T-helper 1 cell treated with Interleukin-12 subunit alpha and Interleukin-12 subunit beta and Interleukin-4 antibody, amounts not matched to agents 30 ng/mL and 1 ng/mL, for 36 hours (primary cell): ENCODE data around the gene PPM1B. TPM values are rescaled to one million over a fixed set of nuclear protein-coding genes. Genes with fewer than 3 reads are reported as not detected.
"Not testable (repeated sequence)": the region's sequence is repeated elsewhere in the genome, so short reads cannot be mapped to it uniquely, and the experiment has no call there.

Experiments used
- intact Hi-C: fragments of 100-400 bp; cut with micrococcal nuclease; formaldehyde crosslinking; loops from one replicate; pipeline ENCODE4 v1.15.1; 2024
- total RNA-seq: library from RNA; stranded (reverse); gene quantifications from 2 replicates; pipeline ENCODE4 v1.2.3, GENCODE V29; 2022

PPM1B gene
- total RNA-seq = 48.5 and 52.9 TPM in 2 replicates

DNA sequence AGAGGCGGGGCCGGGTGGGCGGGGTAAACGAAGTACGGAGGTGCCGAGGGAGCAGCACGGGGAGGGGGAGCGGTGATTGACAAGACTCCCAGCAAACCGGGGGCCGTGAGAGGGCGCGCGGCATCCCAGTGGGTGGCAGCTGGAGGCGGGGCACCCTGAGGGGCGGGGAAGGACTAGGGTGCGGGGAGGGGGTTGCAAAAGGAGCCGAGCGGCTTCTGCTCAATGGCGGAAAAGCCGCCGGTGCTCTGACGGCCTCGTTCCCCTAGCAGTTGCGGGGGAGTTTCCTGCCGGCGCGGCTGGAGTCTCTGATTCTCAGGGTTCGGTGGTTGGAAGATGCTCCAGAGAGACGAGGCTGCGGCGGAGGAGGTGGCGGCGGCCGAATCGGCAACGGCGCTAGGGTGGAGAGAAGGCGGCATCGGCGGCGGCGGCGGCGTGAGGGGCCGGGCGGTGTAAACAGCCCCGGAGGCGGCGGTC, at the start of gene PPM1B:
Gene PPM1B (plus strand): TSS at position 195 of the 474 bp plus-strand sequence. CDS start 32,325 bp downstream, outside the sequence.
- intact Hi-C loops = loop anchor here (1.0 to 5.0 kb wide), 18 partner anchors 16 to 1807 kb away; partner anchors contain the start of genes CAMKMT, COX7A2L, DYNC2LI1 and PLEKHH2

DNA sequence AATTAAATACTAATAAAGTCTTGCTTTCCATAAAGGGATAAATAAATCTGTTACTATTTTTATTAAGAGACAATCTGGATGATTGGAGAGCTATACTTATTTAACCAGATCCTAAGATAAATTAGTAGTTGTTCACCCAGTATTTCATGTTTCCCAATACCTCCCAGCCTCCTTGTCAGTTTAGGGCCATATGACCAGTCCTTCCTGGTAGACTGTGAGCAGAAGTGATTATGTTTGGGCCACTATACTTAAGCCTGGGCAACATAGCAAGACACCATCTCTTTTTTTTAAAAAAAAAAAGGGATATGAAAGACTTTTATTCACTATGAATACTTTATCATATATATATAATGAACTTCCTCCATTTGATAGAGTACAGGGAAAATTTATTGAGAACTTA, 48.8 kb upstream of the PPM1B start:
- intact Hi-C loops = no loop called here

DNA sequence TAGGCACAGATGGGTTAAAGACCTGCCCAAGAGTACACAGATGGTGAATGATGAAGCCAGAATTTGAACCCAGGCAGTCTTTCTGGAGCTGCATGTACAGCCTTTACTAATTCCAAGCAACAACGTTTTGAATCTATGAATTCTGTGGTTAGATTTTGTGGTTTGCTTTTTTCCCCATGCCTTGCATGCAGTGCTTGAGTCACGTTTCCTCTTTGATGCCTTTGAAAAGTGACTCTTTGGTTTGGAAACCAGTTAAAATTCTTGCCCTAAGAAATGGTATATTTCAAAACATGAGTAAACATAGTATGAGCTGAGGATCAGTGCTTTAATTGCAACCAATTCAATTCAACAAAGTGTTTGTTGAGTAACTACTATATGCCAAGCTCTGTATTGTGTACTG, 48.2 kb upstream of the PPM1B start:
- intact Hi-C loops = no loop called here

DNA sequence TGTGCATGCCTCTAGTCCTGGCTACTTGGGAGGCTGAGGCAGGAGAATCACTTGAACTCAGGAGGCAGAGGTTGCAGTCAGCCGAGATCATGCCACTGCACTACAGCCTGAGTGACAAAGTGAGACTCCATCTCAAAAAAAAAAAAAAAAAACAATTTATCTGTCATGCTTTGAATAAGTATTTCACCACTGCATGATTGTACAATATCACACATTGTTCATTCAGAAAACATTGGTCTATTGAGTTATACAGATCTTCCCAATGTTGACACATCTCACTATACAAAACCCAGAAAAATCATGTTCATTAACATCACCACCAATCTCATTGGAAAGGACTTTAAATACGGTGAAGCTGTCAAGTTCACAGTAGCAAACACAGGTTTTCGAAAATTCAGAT, 46.8 kb upstream of the PPM1B start:
- intact Hi-C loops = no loop called here

DNA sequence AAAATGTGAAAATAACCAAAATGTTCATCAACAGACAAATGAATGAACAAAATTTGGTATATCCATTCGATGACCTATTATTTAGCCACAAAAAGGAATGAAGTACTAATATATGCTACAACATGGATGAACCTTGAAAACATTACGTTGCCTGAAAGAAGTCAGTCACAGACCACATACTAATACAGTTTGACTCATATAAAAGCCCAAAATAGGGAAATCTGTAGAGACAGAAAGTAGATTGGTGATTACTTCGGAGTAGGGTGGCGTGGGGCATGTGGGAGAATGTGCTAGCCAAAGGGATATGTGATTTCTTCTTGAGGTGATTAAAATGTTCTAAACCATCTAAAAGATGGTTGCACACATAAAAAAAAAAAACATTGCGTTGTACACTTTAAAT, 44.2 kb upstream of the PPM1B start:
- intact Hi-C loops = no loop called here

DNA sequence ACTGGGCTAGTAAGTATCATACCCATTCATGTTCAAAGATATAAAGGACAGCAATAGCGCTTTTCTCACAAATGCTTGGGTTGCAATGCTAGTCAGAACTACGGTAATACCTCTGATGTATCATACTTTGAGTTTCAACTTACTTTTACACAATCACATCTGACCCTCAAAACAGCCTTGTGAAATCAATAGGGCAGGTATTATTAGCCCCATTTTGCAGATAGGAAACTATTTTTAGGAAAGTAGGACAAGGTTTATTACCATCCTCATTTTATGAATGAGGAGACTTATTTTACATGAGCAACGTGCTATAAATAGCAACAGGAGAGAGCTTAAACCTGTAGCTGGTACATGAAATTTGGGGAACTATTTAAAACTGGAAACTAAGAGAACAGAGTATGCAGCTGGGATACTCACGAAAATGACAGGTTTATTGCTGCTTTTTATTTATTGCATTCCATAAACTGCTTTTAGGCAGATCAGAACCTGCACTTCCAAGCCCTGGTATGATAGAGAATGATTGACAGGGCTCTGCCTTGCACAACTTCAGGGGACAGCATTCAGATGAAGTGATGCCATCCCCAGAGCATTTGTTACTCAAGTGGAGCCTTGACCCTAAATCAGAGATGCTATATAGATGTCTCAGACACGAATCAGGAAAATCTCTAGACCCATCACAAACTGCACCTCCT, 42.4 kb upstream of the PPM1B start:
- intact Hi-C loops = no loop called here

DNA sequence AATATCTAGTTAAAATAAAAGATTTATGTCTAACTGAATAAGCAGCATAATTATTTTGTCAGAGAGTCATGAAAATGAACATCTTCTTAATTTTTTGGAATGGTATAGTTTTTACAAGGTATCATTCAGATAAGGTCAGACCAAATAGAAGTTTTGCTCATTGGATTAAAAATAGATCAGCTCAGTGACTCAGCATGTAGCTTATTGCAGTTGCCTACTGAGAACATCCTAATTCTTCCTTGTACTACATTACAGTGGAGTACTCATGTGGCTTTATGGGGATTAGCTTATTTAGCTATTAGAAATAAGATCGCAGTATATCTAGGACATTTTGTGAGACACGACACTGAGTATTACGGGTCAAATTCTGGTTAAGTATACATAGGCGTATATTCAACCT, 38.2 kb upstream of the PPM1B start:
- intact Hi-C loops = no loop called here

DNA sequence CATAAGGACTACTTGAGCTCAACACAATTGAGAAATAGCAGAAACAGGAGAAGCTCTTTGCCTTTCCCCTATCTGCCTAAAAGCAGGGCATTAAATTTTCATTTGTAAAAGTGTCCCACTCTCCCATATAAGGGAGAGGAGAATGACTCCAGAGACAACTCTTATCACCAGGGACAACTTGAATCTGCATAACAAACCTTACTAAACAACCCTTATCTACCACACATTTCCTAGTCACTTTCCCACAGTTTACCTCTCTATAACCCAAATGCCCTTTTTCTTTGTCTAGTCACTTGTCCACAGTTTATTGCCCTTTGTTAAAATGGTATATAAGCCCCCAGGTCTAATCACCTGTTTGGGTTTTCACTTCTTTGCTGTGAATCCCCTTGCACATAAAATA, 37.5 kb upstream of the PPM1B start:
- intact Hi-C loops = no loop called here

DNA sequence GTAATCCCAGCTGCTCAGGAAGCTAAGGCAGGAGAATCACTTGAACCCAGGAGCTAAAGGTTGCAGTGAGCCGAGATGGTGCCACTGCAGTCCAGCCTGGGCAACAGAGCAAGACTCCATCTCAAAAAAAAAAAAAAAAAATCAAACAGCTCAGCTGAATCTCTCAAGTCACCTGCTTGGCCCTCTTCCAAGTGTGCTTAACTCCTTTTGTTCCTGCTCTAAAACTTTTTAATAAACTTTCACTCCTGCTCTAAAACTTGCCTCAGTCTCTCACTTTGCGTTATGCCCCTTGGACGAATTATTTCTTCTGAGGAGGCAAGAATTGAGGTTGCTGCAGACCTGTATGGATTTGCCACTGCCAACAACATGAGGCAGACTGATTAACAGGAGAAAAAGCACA, 35.1 kb upstream of the PPM1B start:
- intact Hi-C loops = not testable (repeated sequence)

DNA sequence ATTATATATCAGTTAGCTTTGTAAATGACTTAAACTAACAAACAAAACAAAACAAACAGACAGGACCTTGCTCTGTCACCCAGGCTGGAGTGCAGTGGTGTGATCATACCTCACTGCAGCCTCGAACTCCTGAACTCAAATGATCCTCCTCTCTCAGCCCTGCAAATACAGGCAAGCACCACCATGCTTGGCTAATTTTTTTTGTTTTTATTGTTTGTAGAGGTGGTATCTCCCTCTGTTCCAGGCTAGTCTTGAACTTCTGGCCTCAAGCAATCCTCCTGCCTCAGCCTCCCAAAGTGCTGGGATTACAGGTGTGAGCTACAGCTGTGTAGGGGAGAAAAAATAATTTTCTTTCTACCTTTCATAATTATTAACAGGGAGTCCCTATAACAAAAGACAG, 33.8 kb upstream of the PPM1B start:
- intact Hi-C loops = no loop called here

DNA sequence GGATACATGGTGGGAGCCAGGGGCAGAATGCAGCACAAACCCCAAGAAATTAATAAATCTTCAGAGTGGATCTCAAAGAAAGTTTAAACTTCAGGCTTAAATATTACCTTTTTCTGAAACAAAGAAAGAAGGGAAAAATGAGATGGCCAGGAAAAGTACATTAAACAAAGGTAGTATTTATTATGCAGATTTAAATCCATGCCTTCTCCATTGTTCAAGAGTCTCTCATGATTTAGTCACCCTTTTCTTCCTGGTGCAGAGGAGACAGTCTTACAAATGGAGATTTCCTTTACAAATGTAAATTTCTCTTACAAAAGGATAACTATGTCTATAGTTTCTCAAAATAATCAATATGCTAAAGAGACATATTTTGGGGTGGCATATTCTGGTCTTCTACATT, 33.4 kb upstream of the PPM1B start:
- intact Hi-C loops = no loop called here

DNA sequence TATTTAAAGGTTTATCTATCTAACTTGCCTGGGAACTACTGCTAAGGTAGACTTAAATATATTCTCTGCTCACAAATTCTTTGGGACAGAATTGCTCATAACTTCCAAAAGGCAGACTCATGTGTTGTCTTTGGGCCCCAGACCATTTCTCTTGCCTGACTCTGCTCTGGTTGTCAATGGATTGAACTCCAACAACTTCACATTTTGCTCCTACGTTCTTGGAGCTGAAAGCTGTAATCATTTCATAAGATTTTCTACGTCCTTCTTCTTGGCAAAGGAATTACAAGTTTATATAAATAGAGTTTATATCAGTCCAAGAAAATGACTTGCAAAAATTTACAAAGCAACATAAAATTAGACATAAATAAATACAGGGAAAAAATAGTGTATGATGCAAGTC, 32.9 kb upstream of the PPM1B start:
- intact Hi-C loops = no loop called here

DNA sequence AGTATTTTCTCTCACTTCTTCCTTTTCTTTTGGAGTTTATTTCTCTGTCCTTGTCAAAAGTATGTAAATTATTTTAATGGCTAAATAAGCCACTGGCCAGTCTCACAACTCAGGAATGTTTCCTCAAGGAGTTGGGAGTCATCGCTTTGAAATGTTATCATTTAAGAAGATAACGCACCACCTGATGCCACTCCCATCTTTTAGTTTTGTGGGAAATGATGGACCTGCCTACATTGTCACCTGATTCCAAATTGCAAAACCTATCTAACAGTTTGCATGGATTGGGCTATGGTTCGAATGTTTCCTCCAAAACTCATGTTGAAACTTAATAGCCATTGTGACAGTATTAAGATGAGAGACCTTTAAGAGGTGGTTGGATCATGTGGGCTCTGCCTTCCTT, 32.4 kb upstream of the PPM1B start:
- intact Hi-C loops = no loop called here

DNA sequence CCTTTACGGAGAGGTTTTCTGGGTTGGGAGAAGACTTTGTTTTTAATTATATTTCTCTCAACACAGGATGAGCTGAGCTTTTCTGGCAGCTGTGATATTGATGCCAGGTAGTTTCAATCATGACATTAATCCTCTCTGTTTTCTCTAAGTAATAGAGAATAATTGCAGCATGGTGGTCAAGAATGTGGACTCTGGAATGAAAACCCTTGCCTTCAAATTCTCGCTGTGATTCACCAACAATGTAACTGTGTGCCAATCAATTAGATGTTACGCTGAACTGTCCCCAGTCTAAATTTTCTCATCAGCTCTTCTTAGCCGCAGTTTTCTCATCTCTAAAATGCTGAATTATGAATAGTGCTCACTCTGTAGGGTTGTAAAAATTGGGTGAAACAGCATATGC, 31.6 kb upstream of the PPM1B start:
- intact Hi-C loops = no loop called here

DNA sequence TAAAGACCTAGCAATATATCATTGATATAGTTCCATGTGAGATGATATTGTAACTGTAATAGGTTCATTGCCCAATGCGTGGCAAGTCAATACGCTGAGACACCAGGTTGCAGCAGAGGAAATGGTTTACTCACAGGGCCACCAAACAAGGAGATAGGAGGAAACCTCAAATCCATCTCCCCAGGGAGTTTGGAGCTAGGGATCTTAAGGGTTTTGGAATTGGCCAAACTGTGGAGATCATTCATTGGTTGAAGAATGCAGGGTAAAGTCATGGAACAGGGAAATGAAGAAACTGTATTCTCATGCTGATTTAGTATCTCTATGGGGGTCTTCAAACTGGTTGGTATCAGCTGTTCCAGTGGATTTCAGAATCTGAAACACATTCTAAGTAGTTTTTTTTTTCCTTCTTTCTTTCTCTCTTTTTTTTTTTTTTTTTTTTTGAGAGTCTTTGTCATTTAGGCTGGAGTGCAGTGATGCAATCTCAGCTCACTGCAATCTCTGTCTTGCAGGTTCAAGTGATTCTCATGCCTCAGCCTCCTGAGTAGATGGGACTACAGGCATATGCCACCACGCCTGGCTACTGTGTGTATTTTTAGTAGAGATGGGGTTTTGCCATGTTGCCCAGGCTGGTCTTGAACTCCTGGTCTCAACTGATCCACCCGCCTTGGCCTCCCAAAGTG, 30.7 kb upstream of the PPM1B start:
- intact Hi-C loops = no loop called here

DNA sequence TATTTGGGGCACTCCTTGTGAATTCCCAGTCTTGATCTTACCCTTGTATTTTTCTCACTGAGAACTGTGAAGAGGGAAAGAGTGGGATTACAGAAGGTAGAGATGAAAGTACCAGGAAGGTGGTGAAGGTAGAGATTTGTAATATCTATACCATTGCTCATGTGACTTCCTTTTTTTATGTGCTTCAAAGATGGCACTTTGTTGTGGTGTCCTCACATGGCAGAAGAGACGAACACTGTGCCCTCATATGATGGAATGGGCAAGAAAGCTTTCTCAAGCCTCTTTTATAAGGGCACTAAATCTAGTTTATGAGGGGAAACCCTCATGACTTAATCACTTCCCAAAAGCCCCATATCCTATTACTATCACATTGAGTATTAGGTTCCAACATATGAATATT, 28.9 kb upstream of the PPM1B start:
- intact Hi-C loops = no loop called here

DNA sequence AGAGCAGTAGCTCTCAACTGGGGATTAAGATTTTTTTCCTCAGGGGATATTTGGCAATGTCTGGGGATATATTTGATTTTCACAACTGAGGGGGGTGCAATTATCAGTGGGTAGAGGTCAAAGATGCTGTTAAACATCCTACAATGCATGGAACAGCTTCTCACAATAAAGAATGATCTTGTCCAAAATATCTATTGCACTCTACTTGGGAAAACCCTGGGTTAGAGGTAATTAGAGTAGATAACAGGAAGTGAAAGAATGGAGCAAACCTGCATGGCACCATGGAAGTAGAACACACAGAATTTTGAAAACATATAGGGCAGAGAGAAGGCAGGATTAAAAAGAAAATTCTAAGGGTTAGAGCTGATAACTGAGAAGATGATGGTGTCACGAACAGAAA, 26.4 kb upstream of the PPM1B start:
- intact Hi-C loops = no loop called here

DNA sequence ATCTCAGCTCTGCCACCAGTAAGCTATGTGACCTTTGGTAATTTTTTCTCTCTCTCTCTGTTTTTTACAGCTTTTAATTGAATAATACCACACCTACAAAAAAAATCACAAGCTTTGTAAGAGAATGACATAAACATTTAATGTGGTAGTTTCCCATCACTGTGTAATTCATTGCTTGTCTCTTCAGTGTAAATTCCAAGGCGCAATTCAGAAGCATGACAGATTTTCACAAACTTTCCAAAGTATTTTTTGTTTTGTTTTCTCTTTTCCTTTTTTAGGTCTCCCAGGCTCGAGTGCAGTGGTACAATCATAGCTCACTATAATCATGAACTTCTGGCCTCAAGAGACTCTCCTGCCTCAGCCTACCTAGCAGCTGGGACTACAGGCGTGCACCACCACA, 25.0 kb upstream of the PPM1B start:
- intact Hi-C loops = no loop called here

DNA sequence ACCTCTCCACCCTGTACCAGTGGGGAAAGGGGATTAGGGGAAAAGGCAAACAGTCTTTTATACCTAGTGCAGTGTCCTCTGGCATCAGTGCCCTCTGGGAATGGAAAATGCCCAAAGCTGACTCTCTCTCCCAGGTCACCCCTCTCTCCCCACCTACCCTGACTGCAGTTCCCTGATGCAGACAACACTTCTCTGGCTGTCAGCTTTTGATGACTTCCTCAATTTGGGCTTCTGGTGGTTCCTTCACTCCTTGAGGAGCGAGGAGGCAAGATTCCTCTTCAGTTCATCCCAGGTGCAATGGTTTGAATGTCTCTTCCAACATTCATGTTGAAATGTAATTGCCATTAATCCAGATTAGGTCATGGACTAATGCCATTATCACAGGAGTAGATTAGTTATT, 19.7 kb upstream of the PPM1B start:
- intact Hi-C loops = no loop called here

DNA sequence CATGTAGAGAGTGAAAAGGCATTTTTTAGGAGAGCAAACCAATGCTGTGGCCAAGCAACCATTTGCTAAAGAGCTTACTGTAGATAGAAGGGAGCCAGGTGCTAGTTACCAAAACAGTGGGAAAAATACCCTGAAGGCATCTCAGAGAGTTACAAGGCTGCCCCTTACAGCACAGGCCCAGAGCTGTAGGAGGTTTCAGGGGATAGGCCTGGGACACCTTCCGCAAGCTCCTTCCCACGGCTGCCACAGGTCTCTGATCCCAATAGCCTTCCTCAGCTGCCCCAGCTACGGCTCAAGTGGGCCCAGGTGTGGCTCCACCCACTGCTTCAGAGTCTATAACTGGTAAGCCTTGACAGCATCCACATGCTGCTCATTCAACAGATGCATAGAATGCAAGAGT, 18.2 kb upstream of the PPM1B start:
- intact Hi-C loops = no loop called here

DNA sequence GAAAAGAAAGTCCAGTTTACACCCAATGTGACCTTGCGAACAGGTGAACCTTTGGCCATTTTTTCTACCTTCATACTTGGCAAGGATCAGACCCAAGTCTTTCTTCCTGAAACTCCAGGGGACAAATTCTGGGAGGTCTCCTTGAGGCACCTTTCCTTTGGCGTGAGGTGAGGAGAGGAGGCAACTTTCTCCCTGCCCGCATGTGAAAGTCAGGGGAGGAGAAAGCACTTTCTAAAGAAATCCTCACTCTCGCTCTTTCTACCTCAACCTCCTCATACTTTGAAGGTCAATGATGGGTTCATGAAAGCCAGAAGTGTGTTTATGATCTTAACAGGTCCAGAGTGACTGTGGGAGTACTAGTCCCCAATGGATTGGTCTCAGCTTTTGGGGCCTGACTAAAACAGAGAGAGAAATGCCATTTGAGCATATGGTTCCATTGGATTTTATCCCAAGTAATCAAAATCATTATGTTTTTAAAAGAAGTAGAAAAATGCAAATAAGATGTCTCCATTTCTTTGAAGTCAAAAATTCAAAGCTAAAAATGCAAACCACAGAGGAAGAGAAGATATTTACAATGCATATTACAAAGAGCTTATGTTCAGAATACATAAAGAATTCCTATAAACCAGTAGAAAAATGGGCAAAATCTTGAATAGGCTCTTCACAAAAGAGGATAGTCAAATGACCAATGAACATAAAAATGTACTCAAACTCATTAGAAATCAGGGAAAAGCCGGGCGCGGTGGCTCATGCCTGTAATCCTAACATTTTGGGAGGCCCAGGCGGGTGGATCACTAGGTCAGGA, 15.6 kb upstream of the PPM1B start:
- intact Hi-C loops = no loop called here
